ENCODE data around the gene TXNL1. TPM values are rescaled to one million over a fixed set of nuclear protein-coding genes. Genes with fewer than 3 reads are reported as not detected.

The TXNL1 gene
- total RNA-seq, 1 experiment from 2014 or later = 90.4 TPM

DNA sequence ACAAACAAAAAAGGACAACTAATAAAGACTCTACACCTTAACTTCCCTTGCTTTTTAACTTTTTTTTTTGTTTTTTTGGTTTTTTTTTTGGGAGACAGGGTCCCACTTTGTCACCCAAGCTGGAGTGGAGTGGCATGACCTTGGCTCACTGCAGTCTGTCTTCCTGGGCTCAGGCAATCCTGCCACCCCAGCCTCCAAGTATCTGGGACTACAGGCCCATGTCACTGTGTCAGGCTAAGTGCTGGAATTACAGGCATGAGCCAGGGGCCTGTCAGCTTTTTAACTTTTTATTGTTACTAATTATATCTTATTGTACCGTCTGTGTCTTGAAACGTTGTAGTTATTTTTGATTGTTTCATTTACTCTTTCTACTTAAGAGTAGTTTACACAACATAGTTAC is 38.2 kb upstream of the TXNL1 start:
- H3K79me1 ChIP-seq (ENCODE audit: insufficient read depth, low read depth, low read length, poor library complexity, severe bottlenecking) = no peaks in the 10 kb centered on the region
- no CpG with 5 or more reads among the region's 2 CpGs for WGBS (ENCODE audit: extremely low coverage, insufficient read length, low lambda C conversion rate)

More for the DNA sequence above, 38.2 kb upstream of the TXNL1 start:
- Histone ChIP-seq H3K27ac (ENCODE audit: insufficient read length, low read depth, low read length) (no peak overlapping the region), H3K4ac (ENCODE audit: low read depth, low read length) (no peak overlapping the region), H3K27me3 (ENCODE audit: insufficient read depth, low read length) (no peaks in the 10 kb centered on the region), H4K20me1 (ENCODE audit: control insufficient read depth, insufficient read depth, insufficient read length) (no peaks in the 10 kb centered on the region), H3K4me2 (ENCODE audit: insufficient read depth, insufficient read length, low read length) (no peak overlapping the region), H3T11ph (ENCODE audit: low read length) (no peak overlapping the region), H3K9me3 (ENCODE audit: control insufficient read depth, low read depth, low read length) (no peaks in the 10 kb centered on the region), H3K4me1 (ENCODE audit: insufficient read depth, low read length) (no peaks in the 10 kb centered on the region), H3K23me2 (ENCODE audit: insufficient read length, low read depth, low read length, poor library complexity, severe bottlenecking) (no peaks in the 10 kb centered on the region), H2AK5ac (ENCODE audit: insufficient read length, low read length) (no peak overlapping the region), H2BK20ac (ENCODE audit: low read depth, low read length, poor library complexity, severe bottlenecking) (no peak overlapping the region), H3K18ac (ENCODE audit: insufficient read length, low read depth, low read length) (no peak overlapping the region), H2BK120ac (ENCODE audit: low read depth, low read length, poor library complexity, severe bottlenecking) (no peak overlapping the region), H4K8ac (replicated peaks; ENCODE audit: insufficient read length, low read depth, low read length) (no peak overlapping the region), H3K9ac (ENCODE audit: extremely low read depth, insufficient read length, low read length) (no peak overlapping the region), H3K23ac (ENCODE audit: insufficient read length, low read depth, low read length) (no peak overlapping the region), H2BK12ac (ENCODE audit: insufficient read length, low read depth, low read length) (no peak overlapping the region), H2BK15ac (ENCODE audit: low read depth, low read length) (no peak overlapping the region), H3K56ac (ENCODE audit: insufficient read length, low read depth, low read length) (no peak overlapping the region), H3K14ac (ENCODE audit: insufficient read depth, low read length) (no peak overlapping the region), H2BK5ac (ENCODE audit: insufficient read length, low read length) (no peak overlapping the region), H4K91ac (ENCODE audit: insufficient read length, low read depth, low read length) (no peak overlapping the region), H4K5ac (ENCODE audit: insufficient read length, low read depth, low read length) (no peak overlapping the region), H2AFZ (ENCODE audit: low read length) (no peak overlapping the region), H3K79me2 (ENCODE audit: insufficient read depth, low read length) (no peaks in the 10 kb centered on the region)
- no peaks in the 10 kb centered on the region for H3K36me3 Mint-ChIP-seq (ENCODE audit: insufficient read depth in 1 of 3, low read depth in 3 of 3)
- TF ChIP-seq, protein P1, sequence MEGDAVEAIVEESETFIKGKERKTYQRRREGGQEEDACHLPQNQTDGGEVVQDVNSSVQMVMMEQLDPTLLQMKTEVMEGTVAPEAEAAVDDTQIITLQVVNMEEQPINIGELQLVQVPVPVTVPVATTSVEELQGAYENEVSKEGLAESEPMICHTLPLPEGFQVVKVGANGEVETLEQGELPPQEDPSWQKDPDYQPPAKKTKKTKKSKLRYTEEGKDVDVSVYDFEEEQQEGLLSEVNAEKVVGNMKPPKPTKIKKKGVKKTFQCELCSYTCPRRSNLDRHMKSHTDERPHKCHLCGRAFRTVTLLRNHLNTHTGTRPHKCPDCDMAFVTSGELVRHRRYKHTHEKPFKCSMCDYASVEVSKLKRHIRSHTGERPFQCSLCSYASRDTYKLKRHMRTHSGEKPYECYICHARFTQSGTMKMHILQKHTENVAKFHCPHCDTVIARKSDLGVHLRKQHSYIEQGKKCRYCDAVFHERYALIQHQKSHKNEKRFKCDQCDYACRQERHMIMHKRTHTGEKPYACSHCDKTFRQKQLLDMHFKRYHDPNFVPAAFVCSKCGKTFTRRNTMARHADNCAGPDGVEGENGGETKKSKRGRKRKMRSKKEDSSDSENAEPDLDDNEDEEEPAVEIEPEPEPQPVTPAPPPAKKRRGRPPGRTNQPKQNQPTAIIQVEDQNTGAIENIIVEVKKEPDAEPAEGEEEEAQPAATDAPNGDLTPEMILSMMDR (conservative IDR thresholded peaks at IDR 0.05) = no peak
- no peak overlapping the region for H3K4me3 Mint-ChIP-seq
- no peaks in the 10 kb centered on the region for H3K4me1 Mint-ChIP-seq
- H3K27me3 Mint-ChIP-seq (ENCODE audit: low read depth) = no peaks in the 10 kb centered on the region
- no peaks in the 10 kb centered on the region for H3K9me3 Mint-ChIP-seq
- no peak for DNase-seq
- 0 out of 7 replicates have a peak overlapping the region, but pooled peaks of 1 of the 3 experiments have one; percentile 0 for H3K27ac Mint-ChIP-seq
